Measurements from ENCODE around the gene BORCS6.

The BORCS6 gene

GRCh38 chr17:8189711-8190477 is at the start of gene BORCS6:
BORCS6 (minus strand) TSS chr17:8190180; CDS start chr17:8190140, 40 bp downstream.
- H3K27ac Mint-ChIP-seq: peak within 1 kb of the TSS; percentile 93
- H3K9me3 Mint-ChIP-seq: no peaks in the 10 kb centered on the region
- H3K4me3 Mint-ChIP-seq: no peak within 1 kb of the TSS
- peaks cover 11% of the 10 kb centered on the region for H3K4me1 Mint-ChIP-seq (ENCODE audit: low read depth)
- no peaks in the 10 kb centered on the region for H3K27me3 Mint-ChIP-seq
- peak; percentile 90 for DNase-seq
- H3K36me3 Mint-ChIP-seq (ENCODE audit: low read depth): peaks cover 2% of the 10 kb centered on the region

DNA sequence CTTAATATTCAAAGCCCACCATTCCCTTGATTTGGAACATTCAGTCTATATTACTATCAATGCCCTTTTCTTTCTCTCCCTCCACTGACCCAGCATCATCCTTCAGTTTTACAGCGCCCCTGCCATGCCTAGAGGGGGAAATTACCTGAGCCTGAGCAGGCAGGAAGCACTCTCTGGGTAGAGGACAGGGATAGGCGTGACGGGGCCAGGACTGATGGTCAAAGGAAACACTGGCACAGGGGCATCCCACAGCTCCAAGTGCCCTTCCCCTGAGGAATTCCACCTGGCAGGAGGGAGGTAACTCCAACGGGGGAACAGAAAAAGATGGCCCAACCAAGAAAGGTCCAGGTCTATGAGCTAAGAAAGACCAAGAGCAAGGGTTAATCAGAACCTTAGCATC is 47.9 kb upstream of the BORCS6 start:
- no peak overlapping the region for H3K4me3 Mint-ChIP-seq
- peaks cover 92% of the 10 kb centered on the region for H3K36me3 Mint-ChIP-seq (ENCODE audit: low read depth)
- peaks cover 20% of the 10 kb centered on the region for H3K4me1 Mint-ChIP-seq (ENCODE audit: low read depth)
- H3K27ac Mint-ChIP-seq: peak overlapping the region; percentile 31
- H3K27me3 Mint-ChIP-seq: no peaks in the 10 kb centered on the region
- no peak for DNase-seq
- no peaks in the 10 kb centered on the region for H3K9me3 Mint-ChIP-seq

GRCh38 chr17:8237175-8237574 is 47.2 kb upstream of the BORCS6 start:
- Mint-ChIP-seq H3K9me3 (no peaks in the 10 kb centered on the region), H3K27ac (no peak overlapping the region), H3K4me1 (ENCODE audit: low read depth) (peaks cover 15% of the 10 kb centered on the region), H3K27me3 (no peaks in the 10 kb centered on the region), H3K36me3 (ENCODE audit: low read depth) (peaks cover 93% of the 10 kb centered on the region), H3K4me3 (no peak overlapping the region)
- DNase-seq: no peak

DNA sequence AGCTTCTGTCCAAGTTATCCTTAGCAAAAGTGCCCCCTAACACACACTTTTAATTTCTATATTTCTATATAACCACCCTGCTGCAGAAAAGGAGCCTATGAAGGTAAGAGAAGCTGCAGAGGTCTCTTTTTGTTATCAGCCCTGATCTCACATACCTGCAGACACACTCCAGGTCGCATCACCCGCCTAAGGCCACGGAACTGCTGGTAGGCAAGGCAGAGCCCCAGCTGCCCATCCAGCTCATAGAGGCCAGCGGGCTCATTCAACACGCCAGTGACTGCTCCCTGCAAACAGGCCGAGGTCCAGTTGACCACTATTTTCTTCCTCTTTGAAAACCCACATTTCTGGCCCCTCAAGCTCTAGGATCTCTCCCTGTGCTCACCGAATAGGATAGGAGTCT is 45.7 kb upstream of the BORCS6 start:
- no peak for DNase-seq
- Mint-ChIP-seq H3K27ac (peak overlapping the region; percentile 50), H3K36me3 (ENCODE audit: low read depth) (peaks cover 97% of the 10 kb centered on the region), H3K9me3 (no peaks in the 10 kb centered on the region), H3K4me3 (no peak overlapping the region), H3K27me3 (no peaks in the 10 kb centered on the region), H3K4me1 (ENCODE audit: low read depth) (peaks cover 15% of the 10 kb centered on the region)

- H3K27me3 Mint-ChIP-seq: no peaks in the 10 kb centered on the region
- DNase-seq: no peak
- peak overlapping the region; percentile 23 for H3K27ac Mint-ChIP-seq
- no peak overlapping the region for H3K4me3 Mint-ChIP-seq
- H3K36me3 Mint-ChIP-seq (ENCODE audit: low read depth): peaks cover 99% of the 10 kb centered on the region
- no peaks in the 10 kb centered on the region for H3K9me3 Mint-ChIP-seq
- H3K4me1 Mint-ChIP-seq (ENCODE audit: low read depth): peaks cover 12% of the 10 kb centered on the region
Observed at GRCh38 chr17:8234361-8235270, 44.6 kb upstream of the BORCS6 start.

GRCh38 chr17:8231701-8232100 is 41.7 kb upstream of the BORCS6 start:
- DNase-seq: no peak

GRCh38 chr17:8227238-8227581 is 37.2 kb upstream of the BORCS6 start:
- DNase-seq: no peak
- peak overlapping the region; percentile 69 for H3K4me3 Mint-ChIP-seq
- peak overlapping the region; percentile 94 for H3K27ac Mint-ChIP-seq
- no peaks in the 10 kb centered on the region for H3K9me3 Mint-ChIP-seq
- H3K4me1 Mint-ChIP-seq (ENCODE audit: low read depth): peaks cover 47% of the 10 kb centered on the region
- H3K36me3 Mint-ChIP-seq (ENCODE audit: low read depth): peaks cover 67% of the 10 kb centered on the region
- H3K27me3 Mint-ChIP-seq: no peaks in the 10 kb centered on the region

More at GRCh38 chr17:8231701-8232100, 41.7 kb upstream of the BORCS6 start:
- Mint-ChIP-seq H3K27me3 (no peaks in the 10 kb centered on the region), H3K4me1 (ENCODE audit: low read depth) (peaks cover 10% of the 10 kb centered on the region), H3K36me3 (ENCODE audit: low read depth) (peaks cover 99% of the 10 kb centered on the region), H3K4me3 (no peak overlapping the region), H3K27ac (no peak overlapping the region), H3K9me3 (no peaks in the 10 kb centered on the region)

GRCh38 chr17:8226536-8227237 is 36.7 kb upstream of the BORCS6 start:
- H3K27ac Mint-ChIP-seq: peak overlapping the region; percentile 94
- no peaks in the 10 kb centered on the region for H3K9me3 Mint-ChIP-seq
- peak overlapping the region; percentile 69 for H3K4me3 Mint-ChIP-seq
- peaks cover 62% of the 10 kb centered on the region for H3K36me3 Mint-ChIP-seq (ENCODE audit: low read depth)
- peaks cover 52% of the 10 kb centered on the region for H3K4me1 Mint-ChIP-seq (ENCODE audit: low read depth)
- DNase-seq: peak; percentile 79
- no peaks in the 10 kb centered on the region for H3K27me3 Mint-ChIP-seq

DNA sequence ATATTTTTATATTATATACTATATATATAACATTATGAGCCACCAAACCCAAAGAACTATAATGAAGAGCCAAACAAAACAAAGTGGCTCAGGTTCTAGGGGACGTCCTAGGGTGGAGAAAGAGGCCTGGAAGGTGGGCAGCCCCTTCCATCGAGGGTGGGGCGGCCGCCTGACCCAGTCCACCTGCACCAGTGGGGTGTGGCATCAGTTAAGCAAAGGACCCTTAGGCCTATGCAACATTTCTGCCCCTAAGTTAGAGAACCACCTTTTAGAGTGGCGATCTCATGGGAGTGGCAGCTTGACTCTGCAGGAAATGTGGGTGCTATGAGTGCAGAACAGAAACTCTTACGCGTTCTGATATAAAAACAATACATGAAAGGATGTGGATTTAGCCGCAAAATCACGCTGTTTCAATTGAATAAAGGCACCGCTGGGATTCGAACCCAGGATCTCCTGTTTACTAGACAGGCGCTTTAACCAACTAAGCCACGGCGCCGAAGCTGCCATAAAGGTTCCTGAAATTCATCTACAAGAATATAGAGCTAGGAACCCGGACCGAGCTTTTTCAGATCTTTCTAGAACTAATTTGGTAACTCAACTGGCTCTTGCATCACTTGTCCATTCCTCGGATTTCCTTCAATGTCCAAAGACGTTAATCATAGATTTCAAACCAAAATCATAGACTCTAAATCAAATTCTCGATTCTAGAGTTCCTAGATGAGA is 36.0 kb upstream of the BORCS6 start:
- Mint-ChIP-seq H3K27ac (peak overlapping the region; percentile 94), H3K4me1 (ENCODE audit: low read depth) (peaks cover 58% of the 10 kb centered on the region), H3K36me3 (ENCODE audit: low read depth) (peaks cover 58% of the 10 kb centered on the region), H3K4me3 (peak overlapping the region; percentile 69), H3K9me3 (no peaks in the 10 kb centered on the region), H3K27me3 (no peaks in the 10 kb centered on the region)
- peak; percentile 80 for DNase-seq

DNA sequence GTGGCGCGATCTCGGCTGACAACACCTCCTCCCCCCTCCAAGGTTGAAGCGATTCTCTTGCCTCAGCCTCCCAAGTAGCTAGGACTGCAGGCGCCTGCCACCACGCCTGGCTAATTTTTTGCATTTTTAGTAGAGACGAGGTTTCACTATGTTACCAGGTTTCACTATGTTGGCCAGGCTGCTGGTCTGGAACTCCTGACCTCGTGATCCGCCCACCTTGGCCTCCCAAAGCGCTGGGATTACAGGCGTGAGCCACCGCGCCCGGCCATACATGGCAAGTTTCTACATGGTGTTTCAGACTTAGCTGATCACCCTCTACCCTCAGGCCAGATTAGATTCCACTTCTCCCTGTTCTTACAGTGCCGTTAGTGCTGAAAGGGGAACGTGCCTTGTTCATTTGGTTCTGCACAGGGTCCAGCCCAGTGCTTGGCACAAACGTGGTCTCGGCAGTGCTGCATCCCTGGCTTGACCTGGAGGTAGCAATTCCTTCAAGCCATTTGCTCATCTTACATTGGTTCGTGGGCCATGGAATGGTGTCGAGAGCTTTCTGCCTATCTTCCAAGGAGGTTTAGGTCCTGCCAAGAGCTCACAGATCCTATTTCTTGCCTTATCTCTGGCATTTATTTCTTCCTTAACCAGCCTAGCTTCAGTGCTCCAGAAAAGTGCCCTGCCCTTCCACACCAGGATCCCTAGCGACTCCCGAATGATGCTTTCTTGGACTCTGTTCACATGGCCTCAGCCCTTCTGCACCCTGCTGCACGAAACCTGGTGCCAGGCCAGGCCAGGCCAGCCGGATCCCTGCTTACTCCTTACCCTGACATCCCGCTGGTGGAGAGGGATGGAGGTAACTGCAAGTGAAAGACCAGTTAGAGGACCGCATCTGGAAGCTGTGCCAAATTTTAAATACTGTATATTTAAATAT is 35.2 kb upstream of the BORCS6 start:
- Mint-ChIP-seq H3K36me3 (ENCODE audit: low read depth) (peaks cover 52% of the 10 kb centered on the region), H3K27me3 (no peaks in the 10 kb centered on the region), H3K4me1 (ENCODE audit: low read depth) (peaks cover 62% of the 10 kb centered on the region), H3K27ac (peak overlapping the region; percentile 86), H3K9me3 (no peaks in the 10 kb centered on the region), H3K4me3 (peak overlapping the region; percentile 48)
- DNase-seq: no peak

- H3K27me3 Mint-ChIP-seq: no peaks in the 10 kb centered on the region
- H3K36me3 Mint-ChIP-seq (ENCODE audit: low read depth): peaks cover 36% of the 10 kb centered on the region
- H3K9me3 Mint-ChIP-seq: no peaks in the 10 kb centered on the region
- DNase-seq: peak; percentile 77
- peaks cover 66% of the 10 kb centered on the region for H3K4me1 Mint-ChIP-seq (ENCODE audit: low read depth)
- peak overlapping the region; percentile 99 for H3K27ac Mint-ChIP-seq
- peak overlapping the region; percentile 95 for H3K4me3 Mint-ChIP-seq
Observed at GRCh38 chr17:8223356-8224126, 33.6 kb upstream of the BORCS6 start.

DNA sequence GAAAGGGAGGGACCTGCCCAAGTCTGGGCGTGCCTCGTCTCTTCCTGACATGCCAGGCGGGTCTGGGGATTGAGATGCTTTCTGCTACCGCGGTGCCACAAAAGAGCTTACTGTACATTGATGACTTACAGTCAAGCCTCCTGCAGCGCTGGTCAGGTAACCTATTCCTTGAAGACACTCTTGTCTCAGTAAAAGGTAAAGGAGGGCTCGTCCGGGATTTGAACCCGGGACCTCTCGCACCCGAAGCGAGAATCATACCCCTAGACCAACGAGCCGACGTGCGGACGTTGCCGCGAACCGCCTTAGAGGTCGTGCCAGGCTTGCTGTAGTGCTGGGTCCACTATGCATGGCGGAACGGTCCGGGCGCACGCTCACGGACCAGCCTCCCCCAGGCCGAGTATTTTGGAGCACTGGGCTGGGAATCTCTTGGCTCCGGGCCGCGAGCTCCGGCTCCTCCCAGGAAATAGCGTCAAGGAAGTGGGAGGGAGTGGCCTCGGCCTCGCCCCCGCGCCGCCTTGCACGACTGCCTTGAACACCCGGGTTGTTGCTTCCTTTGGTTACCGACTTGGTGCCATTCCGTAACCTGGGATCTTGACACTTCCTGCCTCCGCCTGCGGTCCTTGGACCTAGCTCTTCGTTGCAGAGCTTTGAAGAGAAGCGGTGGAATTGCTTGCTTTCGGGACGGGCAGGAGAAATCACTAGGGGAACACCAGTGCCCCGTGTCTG is 32.8 kb upstream of the BORCS6 start:
- DNase-seq: peak; percentile 97
- Mint-ChIP-seq H3K4me1 (ENCODE audit: low read depth) (peaks cover 65% of the 10 kb centered on the region), H3K4me3 (peak overlapping the region; percentile 95), H3K27me3 (no peaks in the 10 kb centered on the region), H3K36me3 (ENCODE audit: low read depth) (peaks cover 28% of the 10 kb centered on the region), H3K9me3 (no peaks in the 10 kb centered on the region), H3K27ac (peak overlapping the region; percentile 99)
